Suppressor macrophage (primary cell): ENCODE measurements around the gene GPSM1.

Source experiments
- DNase-seq, 4 experiments: peaks; one replicate each; pipeline ENCODE4 v3.0.0-alpha.2; 2020 to 2022

GPSM1 gene

GRCh38 chr9:136379401-136379800 is 52.1 kb downstream of the GPSM1 start:
- no peak for DNase-seq

DNA sequence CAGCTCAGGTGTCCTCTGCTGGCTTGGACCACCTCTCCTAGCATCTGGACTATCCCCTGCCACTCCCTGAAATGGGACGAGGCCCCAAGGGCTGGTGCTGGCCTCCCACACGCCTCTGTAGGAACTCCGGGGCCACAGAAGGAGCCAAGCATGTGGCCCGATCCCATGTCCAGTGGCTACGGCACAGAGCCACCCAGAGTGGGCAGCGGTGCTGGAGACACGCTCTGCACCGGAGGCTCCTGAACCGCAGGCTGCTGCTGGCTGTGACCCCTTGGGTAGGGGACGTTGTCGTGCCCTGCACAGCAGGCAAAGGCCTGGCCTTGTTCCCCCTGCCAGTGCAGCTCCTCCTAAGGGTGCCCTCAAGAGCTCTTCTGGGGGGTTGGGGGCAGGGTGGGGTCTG is 52.6 kb downstream of the GPSM1 start:
- DNase-seq, result no peak

- no peak for DNase-seq
Measured at GRCh38 chr9:136380381-136380780, 53.0 kb downstream of the GPSM1 start.

GRCh38 chr9:136381311-136381710 is 54.0 kb downstream of the GPSM1 start:
- DNase-seq, result no peak

GRCh38 chr9:136381966-136382513 is 54.7 kb downstream of the GPSM1 start:
- no peak for DNase-seq

DNA sequence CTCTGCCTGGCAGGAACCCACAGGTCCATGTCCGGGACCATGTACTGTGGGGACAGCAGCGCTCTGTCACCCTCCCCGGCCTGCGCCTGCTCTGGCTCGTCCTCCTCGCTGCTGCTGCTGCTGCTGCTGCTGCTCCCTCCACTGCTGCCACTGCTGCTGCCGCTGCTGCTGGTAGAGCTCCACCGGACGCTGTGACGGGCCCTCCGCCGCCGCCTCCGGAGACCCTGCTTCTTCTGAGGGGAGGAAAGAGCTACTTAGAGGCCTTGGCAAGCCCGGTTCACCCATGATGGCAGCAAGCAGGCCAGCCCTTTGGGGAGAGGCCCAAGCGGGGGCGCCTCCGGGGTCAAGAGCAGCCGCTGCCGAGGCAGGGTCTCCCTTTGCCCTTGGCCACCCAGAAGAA is 56.1 kb downstream of the GPSM1 start:
- no peak for DNase-seq

GRCh38 chr9:136385015-136385414 is 57.7 kb downstream of the GPSM1 start:
- DNase-seq, result no peak

DNA sequence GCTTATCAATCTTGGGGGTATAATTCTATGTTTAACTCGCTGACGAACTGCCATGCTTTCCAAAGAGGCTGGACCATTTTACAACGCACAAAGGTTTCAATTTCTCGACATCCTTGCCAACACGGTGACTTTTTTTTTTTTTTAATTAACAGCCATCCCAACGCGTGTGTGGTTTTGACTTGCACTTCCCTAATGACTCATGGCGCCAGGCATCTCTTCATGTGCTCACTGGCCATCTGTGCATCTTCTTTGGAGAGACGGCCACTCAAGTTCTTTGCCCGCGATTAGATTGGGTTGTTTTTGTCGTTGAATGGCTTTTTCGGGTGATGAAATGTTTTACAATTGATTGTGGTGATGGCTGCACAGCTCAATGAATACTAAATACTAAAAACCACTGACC is 58.7 kb downstream of the GPSM1 start:
- DNase-seq, result peak; percentile 25 to 50 (median 45)

DNA sequence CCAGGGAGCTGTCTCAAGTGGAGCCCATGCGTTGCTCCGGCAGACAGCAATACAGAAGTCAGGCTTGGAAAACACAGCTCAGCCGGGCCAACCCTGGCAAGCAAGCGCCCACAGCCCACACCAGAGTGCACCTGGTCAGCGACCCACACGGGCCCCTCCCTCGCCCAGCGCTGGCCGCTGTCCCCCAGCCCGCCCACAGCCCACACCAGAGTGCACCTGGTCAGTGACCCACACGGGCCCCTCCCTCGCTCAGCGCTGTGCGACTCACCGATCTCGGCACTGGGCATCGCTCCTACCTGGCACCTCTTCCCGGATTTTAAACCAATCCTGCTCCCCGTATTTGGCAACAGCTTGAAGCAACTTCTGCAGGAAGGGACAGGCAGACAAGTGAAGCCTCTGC is 59.9 kb downstream of the GPSM1 start:
- DNase-seq, result no peak

DNA sequence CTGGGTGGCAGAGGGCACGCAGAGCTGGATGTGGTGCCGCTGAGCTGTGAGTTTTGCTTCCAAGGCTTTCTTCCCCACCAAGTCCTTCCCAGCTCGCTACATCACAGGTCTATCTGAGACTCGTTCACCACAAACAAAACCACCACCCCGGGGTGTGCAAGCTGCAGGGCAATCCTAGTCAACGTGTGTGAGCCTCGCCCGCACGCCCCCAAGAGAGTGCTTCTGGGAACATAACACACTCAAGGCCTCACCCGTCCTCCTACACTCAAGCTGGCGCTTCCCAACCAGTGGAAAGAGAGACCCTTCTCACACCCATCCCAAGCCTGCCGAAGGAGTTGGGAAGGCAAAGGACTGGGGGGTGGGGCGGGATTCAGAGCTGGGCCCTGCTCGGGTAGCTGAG is 62.1 kb downstream of the GPSM1 start:
- DNase-seq, result no peak

DNA sequence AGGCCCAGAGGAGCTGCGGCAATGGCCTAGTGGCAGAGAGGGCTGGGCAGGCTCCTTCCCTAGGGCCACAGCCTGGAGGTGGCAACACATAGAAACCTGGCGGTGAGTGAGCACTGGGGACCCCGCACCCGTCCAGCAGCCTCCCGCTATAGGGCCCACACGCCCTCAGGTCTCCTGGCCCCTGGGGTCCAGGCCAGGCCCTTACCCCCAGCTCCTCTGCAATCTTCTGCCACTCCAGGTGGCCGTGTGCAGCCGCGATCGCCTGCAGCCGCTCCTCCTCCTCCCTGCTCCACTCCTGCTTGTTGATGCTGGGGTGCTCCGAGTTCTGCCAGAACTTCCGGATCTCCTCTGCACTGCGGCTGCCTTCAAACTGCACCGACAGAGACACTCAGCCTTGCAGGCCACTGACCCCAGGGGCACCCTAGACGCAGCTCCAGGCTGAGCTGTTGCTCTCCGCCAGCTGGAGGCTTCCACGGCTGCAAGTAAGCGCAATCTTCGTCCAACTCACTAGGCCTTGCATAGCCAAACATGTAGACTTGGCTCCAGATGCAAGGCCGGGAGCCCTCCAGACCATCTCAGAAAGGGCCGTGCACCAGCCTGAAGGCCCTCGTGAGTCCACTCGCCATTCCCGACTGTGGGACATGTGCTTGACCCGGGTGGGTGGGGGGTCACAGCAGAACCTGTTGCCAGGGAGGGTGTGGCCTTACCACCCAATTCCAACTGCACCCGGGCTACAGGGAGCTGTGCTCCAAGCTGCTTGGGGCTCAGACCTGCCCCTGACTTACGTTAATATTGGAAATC is 64.6 kb downstream of the GPSM1 start:
- no peak for DNase-seq

GRCh38 chr9:136392538-136393449 is 65.5 kb downstream of the GPSM1 start:
- no peak for DNase-seq

GRCh38 chr9:136393531-136393930 is 66.2 kb downstream of the GPSM1 start:
- DNase-seq, result no peak

DNA sequence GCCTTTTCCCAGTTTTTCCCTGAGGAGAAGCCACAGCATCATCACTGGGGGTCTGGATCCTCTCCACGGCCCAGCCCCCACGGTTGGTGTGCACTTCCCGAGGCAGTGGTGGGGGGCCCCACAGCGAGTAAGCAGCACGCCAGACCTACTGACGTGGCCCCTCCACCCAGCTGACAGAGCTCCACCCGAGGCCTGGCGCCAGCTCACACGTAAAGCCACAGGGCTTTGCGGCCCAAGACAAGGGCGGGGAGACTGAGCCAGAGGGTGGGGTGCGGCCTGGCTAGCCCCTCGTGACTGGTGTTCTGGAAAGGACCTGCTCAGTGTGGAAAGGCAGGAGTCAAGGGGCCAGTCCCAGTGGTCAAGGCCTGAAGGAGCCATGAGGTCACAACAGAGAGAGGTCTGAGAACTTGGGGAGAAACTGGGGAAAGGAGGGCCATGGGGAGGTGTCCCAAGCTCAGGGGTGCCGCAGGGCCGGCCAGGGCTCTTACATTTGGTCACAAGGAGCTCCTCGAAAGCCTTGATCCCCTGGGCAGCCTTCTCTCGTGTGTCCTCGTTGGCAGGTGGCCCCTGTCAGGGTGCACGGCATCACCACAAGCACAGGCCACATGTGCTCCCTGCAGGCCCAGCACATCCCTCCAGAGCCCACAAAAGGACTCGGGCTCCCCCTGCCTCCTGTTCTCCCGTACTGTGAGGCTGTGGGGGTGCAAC is 67.1 kb downstream of the GPSM1 start:
- no peak for DNase-seq

- no peak for DNase-seq
Measured at GRCh38 chr9:136395020-136395340, 67.6 kb downstream of the GPSM1 start.

GRCh38 chr9:136395345-136396218 is 68.2 kb downstream of the GPSM1 start:
- no peak for DNase-seq

DNA sequence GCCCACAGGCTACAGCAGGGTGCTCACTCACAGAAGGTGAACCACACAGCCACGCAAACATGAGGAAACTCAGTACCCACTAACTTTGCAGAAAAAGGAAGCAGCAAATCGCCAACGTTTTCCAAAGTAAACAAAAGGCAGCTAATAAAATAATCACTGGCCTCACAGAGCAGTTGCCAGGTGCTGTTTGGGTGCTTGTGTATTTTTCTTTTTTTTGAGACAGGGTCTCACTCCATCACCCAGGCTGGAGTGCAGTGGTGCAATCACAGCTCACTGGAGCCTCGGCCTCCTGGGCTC is 68.8 kb downstream of the GPSM1 start:
- DNase-seq, result no peak

- DNase-seq, result no peak
Measured at GRCh38 chr9:136397643-136398042, 70.3 kb downstream of the GPSM1 start.

- DNase-seq, result no peak
Measured at GRCh38 chr9:136398286-136398685, 70.9 kb downstream of the GPSM1 start.

- DNase-seq, result peak; percentile 34 to 73 (median 56)
Measured at GRCh38 chr9:136399176-136400037, 72.1 kb downstream of the GPSM1 start.
